Neural progenitor cell (in vitro differentiated cells): ENCODE measurements around the gene MYCBP2. TPM values are rescaled to one million over a fixed set of nuclear protein-coding genes. Genes with fewer than 3 reads are reported as not detected.
"Not testable (repeated sequence)": the region's sequence is repeated elsewhere in the genome, so short reads cannot be mapped to it uniquely, and the experiment has no call there.

ENCODE experiments used
- DNase-seq: peaks from one replicate; pipeline ENCODE4 v3.0.0-alpha.2; 2016; ENCODE audit warnings: low spot score
- H2AFZ ChIP-seq: fragments of 200-600 bp; sonication (generic); replicated peaks from 2 replicates; pipeline ENCODE4 v1.6.1; 2016; ENCODE audit warnings: antibody characterized with exemption
- H3F3A ChIP-seq: fragments of 200-600 bp; sonication (generic); 2 replicates; pipeline ENCODE4 v1.6.1; 2016; ENCODE audit warnings: antibody characterized with exemption, low read depth
- H3K27ac ChIP-seq: fragments of 200-600 bp; sonication (generic); 2 replicates; pipeline ENCODE4 v1.5.1; 2016; ENCODE audit warnings: mild to moderate bottlenecking
- H3K27me3 ChIP-seq: fragments of 200-600 bp; sonication (generic); 2 replicates; pipeline ENCODE4 v1.6.1; 2016; ENCODE audit warnings: mild to moderate bottlenecking, moderate library complexity
- H3K36me3 ChIP-seq: fragments of 200-600 bp; sonication (generic); 2 replicates; pipeline ENCODE4 v1.5.1; 2016
- H3K4me1 ChIP-seq: fragments of 200-600 bp; sonication (generic); 2 replicates; pipeline ENCODE4 v1.6.1; 2016; ENCODE audit warnings: mixed run types
- H3K4me2 ChIP-seq: fragments of 200-600 bp; sonication (generic); 2 replicates; pipeline ENCODE4 v1.6.1; 2016
- H3K4me3 ChIP-seq: fragments of 200-600 bp; sonication (generic); 2 replicates; pipeline ENCODE4 v1.5.1; 2016
- H3K79me2 ChIP-seq: fragments of 200-600 bp; sonication (generic); 2 replicates; pipeline ENCODE4 v1.6.1; 2016; ENCODE audit warnings: low read depth
- H3K9ac ChIP-seq: fragments of 200-600 bp; sonication (generic); 2 replicates; pipeline ENCODE4 v1.6.1; 2016
- H3K9me3 ChIP-seq: fragments of 200-600 bp; sonication (generic); 2 replicates; pipeline ENCODE4 v1.5.1; 2016; ENCODE audit warnings: low read depth
- H4K20me1 ChIP-seq: fragments of 200-600 bp; sonication (generic); 2 replicates; pipeline ENCODE4 v1.6.1; 2016; ENCODE audit warnings: low read depth
- H3K27ac Mint-ChIP-seq: 3 replicates; pipeline ENCODE4 v1.8.0; 2021; ENCODE audit warnings: mixed read lengths
- H3K27me3 Mint-ChIP-seq: 2 replicates; pipeline ENCODE4 v1.8.0; 2022; ENCODE audit warnings: low read depth, mild to moderate bottlenecking, inconsistent platforms, moderate library complexity, mixed read lengths; ENCODE audit not compliant: insufficient read depth
- H3K36me3 Mint-ChIP-seq: 3 replicates; pipeline ENCODE4 v1.8.0; 2021; ENCODE audit warnings: mixed read lengths
- H3K4me1 Mint-ChIP-seq: 3 replicates; pipeline ENCODE4 v1.8.0; 2021; ENCODE audit warnings: mixed read lengths
- H3K4me3 Mint-ChIP-seq: 3 replicates; pipeline ENCODE4 v1.8.0; 2021; ENCODE audit warnings: mild to moderate bottlenecking, moderate library complexity, mixed read lengths
- H3K9me3 Mint-ChIP-seq: 3 replicates; pipeline ENCODE4 v1.8.0; 2020; ENCODE audit warnings: mixed read lengths
- CTCF ChIP-seq: fragments of 200-600 bp; sonication (generic); IDR thresholded peaks from 2 replicates; pipeline ENCODE4 v1.5.1; 2017; ENCODE audit warnings: antibody characterized with exemption, mild to moderate bottlenecking
- EZH2 ChIP-seq: fragments of 200-600 bp; sonication (generic); IDR thresholded peaks from 2 replicates; pipeline ENCODE4 v1.6.1; 2017; ENCODE audit warnings: antibody characterized with exemption, mild to moderate bottlenecking, moderate library complexity
- EZH2phosphoT487 ChIP-seq: fragments of 200-600 bp; sonication (generic); IDR thresholded peaks from 2 replicates; pipeline ENCODE4 v1.6.1; 2017; ENCODE audit warnings: antibody characterized with exemption
- total RNA-seq: library from RNA; depleted of rRNA; stranded (reverse); fragments of >200 nt; gene quantifications from 2 replicates; pipeline ENCODE4 v1.2.3, GENCODE V29; 2015; ENCODE audit warnings: low replicate concordance

Gene MYCBP2
- total RNA-seq, 1 donor from 2014 or later = 37.8 TPM

GRCh38 chr13:77316430-77316829, 10.5 kb downstream of the MYCBP2 start:
- Histone ChIP-seq H3K9ac (no peak overlapping the region), H3K9me3 (no peaks in the 10 kb centered on the region), H3K4me3 (no peak overlapping the region), H3K27me3 (no peaks in the 10 kb centered on the region), H3K36me3 (no peaks in the 10 kb centered on the region), H3K27ac (no peak overlapping the region), H3F3A (no peaks in the 10 kb centered on the region), H3K79me2 (peaks cover 98% of the 10 kb centered on the region), H3K4me2 (no peak overlapping the region), H4K20me1 (peaks cover 15% of the 10 kb centered on the region), H2AFZ (no peak overlapping the region), H3K4me1 (peaks cover 13% of the 10 kb centered on the region)
- no peaks in the 10 kb centered on the region for H3K9me3 Mint-ChIP-seq
- no peak overlapping the region for H3K4me3 Mint-ChIP-seq
- TF ChIP-seq CTCF (no peak), EZH2phosphoT487 (no peak), EZH2 (no peak)
- no peaks in the 10 kb centered on the region for H3K27me3 Mint-ChIP-seq
- DNase-seq = no peak
- H3K36me3 Mint-ChIP-seq = no peaks in the 10 kb centered on the region
- H3K27ac Mint-ChIP-seq = no peak overlapping the region
- no peaks in the 10 kb centered on the region for H3K4me1 Mint-ChIP-seq

GRCh38 chr13:77315509-77315908, 11.4 kb downstream of the MYCBP2 start:
- peaks cover 98% of the 10 kb centered on the region for H3K79me2 ChIP-seq
- not testable (repeated sequence) for H3K4me3 Mint-ChIP-seq, H3K4me2 ChIP-seq, H3F3A ChIP-seq, H2AFZ ChIP-seq, H3K9me3 Mint-ChIP-seq, H3K9me3 ChIP-seq, H3K4me3 ChIP-seq, H3K27me3 ChIP-seq, H3K27me3 Mint-ChIP-seq, H3K36me3 Mint-ChIP-seq, H3K27ac Mint-ChIP-seq, H3K9ac ChIP-seq, H3K4me1 Mint-ChIP-seq, H3K36me3 ChIP-seq, H3K27ac ChIP-seq, DNase-seq
- peaks cover 13% of the 10 kb centered on the region for H4K20me1 ChIP-seq
- H3K4me1 ChIP-seq = peaks cover 15% of the 10 kb centered on the region

- Histone ChIP-seq H3K4me3 (no peak overlapping the region), H3K79me2 (peaks cover 98% of the 10 kb centered on the region), H3K36me3 (no peaks in the 10 kb centered on the region), H3K9ac (no peak overlapping the region), H3K9me3 (no peaks in the 10 kb centered on the region), H3K27me3 (no peaks in the 10 kb centered on the region), H3K4me2 (no peak overlapping the region), H3K4me1 (peaks cover 15% of the 10 kb centered on the region), H3F3A (no peaks in the 10 kb centered on the region), H3K27ac (no peak overlapping the region), H4K20me1 (peaks cover 4% of the 10 kb centered on the region), H2AFZ (no peak overlapping the region)
- no peaks in the 10 kb centered on the region for H3K27me3 Mint-ChIP-seq
- no peak overlapping the region for H3K4me3 Mint-ChIP-seq
- H3K27ac Mint-ChIP-seq = no peak overlapping the region
- no peak for TF ChIP-seq CTCF
- no peak for TF ChIP-seq EZH2
- no peak for TF ChIP-seq EZH2phosphoT487
- no peak for DNase-seq
- H3K4me1 Mint-ChIP-seq = no peaks in the 10 kb centered on the region
- no peaks in the 10 kb centered on the region for H3K36me3 Mint-ChIP-seq
- peaks cover 3% of the 10 kb centered on the region for H3K9me3 Mint-ChIP-seq
These were observed 13.0 kb downstream of the MYCBP2 start for GRCh38 chr13:77313923-77314322.

- no peak overlapping the region for H3K4me3 ChIP-seq
- Mint-ChIP-seq H3K4me1 (no peaks in the 10 kb centered on the region), H3K36me3 (no peaks in the 10 kb centered on the region), H3K9me3 (peaks cover 3% of the 10 kb centered on the region), H3K27ac (no peak overlapping the region), H3K4me3 (no peak overlapping the region), H3K27me3 (no peaks in the 10 kb centered on the region)
- H3K36me3 ChIP-seq = no peaks in the 10 kb centered on the region
- no peaks in the 10 kb centered on the region for H3K27me3 ChIP-seq
- H3K4me2 ChIP-seq = no peak overlapping the region
- no peak overlapping the region for H2AFZ ChIP-seq
- no peaks in the 10 kb centered on the region for H3F3A ChIP-seq
- no peak for TF ChIP-seq EZH2phosphoT487
- H3K4me1 ChIP-seq = peaks cover 15% of the 10 kb centered on the region
- no peak overlapping the region for H3K27ac ChIP-seq
- DNase-seq = no peak
- peaks cover 4% of the 10 kb centered on the region for H4K20me1 ChIP-seq
- H3K79me2 ChIP-seq = peaks cover 99% of the 10 kb centered on the region
- no peak overlapping the region for H3K9ac ChIP-seq
- H3K9me3 ChIP-seq = no peaks in the 10 kb centered on the region
These were observed 14.6 kb downstream of the MYCBP2 start for GRCh38 chr13:77312311-77312710.
